ENCODE measurements around the gene CACNB2.

DNA sequence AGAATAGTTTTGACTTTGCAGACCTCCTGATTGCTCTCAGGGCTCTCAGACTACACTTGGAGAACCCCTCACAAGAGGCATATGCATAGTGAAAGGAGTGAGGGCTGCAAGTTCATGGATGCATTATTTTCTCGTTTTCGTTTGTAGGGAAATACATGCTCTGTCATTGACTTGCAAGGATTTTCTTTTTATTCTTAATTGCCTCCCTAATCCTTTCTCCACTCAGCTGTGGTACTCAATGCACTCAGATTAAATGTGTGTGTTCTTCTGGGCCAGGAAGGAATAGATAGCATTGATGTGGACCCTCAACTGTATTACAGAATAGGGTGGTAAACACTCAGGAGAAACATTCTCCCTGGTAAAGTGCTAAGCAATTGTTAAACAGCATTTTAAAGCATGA, 188.7 kb downstream of the CACNB2 start:
- TF ChIP-seq, protein P1, sequence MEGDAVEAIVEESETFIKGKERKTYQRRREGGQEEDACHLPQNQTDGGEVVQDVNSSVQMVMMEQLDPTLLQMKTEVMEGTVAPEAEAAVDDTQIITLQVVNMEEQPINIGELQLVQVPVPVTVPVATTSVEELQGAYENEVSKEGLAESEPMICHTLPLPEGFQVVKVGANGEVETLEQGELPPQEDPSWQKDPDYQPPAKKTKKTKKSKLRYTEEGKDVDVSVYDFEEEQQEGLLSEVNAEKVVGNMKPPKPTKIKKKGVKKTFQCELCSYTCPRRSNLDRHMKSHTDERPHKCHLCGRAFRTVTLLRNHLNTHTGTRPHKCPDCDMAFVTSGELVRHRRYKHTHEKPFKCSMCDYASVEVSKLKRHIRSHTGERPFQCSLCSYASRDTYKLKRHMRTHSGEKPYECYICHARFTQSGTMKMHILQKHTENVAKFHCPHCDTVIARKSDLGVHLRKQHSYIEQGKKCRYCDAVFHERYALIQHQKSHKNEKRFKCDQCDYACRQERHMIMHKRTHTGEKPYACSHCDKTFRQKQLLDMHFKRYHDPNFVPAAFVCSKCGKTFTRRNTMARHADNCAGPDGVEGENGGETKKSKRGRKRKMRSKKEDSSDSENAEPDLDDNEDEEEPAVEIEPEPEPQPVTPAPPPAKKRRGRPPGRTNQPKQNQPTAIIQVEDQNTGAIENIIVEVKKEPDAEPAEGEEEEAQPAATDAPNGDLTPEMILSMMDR (IDR thresholded peaks at IDR 0.05) = no peak
- no peak for TF ChIP-seq POLR2A (IDR thresholded peaks at IDR 0.05)
- TF ChIP-seq POLR2AphosphoS5 (IDR thresholded peaks at IDR 0.05) = no peak

All from prostate gland (tissue), 2 donors.